ENCODE results near the gene CHCHD2. TPM values are rescaled to one million over a fixed set of nuclear protein-coding genes. Genes with fewer than 3 reads are reported as not detected.
"Not testable (repeated sequence)": the region's sequence is repeated elsewhere in the genome, so short reads cannot be mapped to it uniquely, and the experiment has no call there.

The CHCHD2 gene
- total and polyA plus RNA-seq, 2 experiments from 2014 or later: 121 to 189 TPM

DNA sequence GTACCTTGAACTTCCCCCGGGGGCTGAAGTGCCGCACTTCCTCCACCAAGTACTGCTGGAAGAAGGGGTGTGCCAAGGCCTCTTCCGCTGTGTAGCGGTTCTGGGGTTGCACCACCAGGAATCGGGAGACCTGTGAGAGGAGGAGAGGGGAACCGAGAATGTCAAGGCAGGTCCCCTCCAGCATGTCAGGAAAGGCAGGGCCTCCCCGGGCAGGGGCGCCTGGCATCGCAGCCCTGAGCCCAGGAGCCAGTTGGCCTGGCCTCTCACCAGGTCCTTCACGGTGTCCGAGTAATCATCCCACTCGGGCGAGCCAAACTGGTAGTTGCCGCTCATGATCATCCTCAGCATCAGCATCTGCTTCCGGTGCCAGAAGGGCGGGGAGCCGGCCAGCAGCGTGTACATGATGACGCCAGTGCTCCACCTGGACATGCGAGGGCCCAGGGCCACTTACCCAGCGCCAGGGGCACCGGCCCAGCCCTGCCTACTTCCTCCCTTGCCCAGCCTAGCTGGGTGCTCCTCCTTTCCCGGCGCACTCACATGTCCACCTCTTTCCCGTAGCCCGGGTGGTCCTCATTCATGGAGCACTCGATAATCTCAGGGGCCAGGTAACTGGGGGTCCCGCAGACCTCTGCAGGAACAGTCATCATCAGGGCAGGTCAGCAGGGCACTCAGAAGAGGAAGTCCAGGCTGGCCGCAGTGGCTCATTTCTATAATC is 24.5 kb downstream of the CHCHD2 start:
- H2AFZ ChIP-seq: no peak overlapping the region
- no peak overlapping the region for H3K27ac ChIP-seq
- no peaks in the 10 kb centered on the region for H4K20me1 ChIP-seq (ENCODE audit: insufficient read depth, poor library complexity, severe bottlenecking)
- TF ChIP-seq, protein P1, sequence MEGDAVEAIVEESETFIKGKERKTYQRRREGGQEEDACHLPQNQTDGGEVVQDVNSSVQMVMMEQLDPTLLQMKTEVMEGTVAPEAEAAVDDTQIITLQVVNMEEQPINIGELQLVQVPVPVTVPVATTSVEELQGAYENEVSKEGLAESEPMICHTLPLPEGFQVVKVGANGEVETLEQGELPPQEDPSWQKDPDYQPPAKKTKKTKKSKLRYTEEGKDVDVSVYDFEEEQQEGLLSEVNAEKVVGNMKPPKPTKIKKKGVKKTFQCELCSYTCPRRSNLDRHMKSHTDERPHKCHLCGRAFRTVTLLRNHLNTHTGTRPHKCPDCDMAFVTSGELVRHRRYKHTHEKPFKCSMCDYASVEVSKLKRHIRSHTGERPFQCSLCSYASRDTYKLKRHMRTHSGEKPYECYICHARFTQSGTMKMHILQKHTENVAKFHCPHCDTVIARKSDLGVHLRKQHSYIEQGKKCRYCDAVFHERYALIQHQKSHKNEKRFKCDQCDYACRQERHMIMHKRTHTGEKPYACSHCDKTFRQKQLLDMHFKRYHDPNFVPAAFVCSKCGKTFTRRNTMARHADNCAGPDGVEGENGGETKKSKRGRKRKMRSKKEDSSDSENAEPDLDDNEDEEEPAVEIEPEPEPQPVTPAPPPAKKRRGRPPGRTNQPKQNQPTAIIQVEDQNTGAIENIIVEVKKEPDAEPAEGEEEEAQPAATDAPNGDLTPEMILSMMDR (IDR thresholded peaks at IDR 0.05; ENCODE audit: poor library complexity): no peak
- TF ChIP-seq EZH2 (IDR thresholded peaks at IDR 0.05; ENCODE audit: borderline replicate concordance) (no peak), EZH2phosphoT487 (IDR thresholded peaks at IDR 0.05; ENCODE audit: low read depth, severe bottlenecking, unreplicated experiment) (no peak)
- no peaks in the 10 kb centered on the region for H3K9me3 ChIP-seq (ENCODE audit: low read depth)
- H3K4me2 ChIP-seq: no peak overlapping the region
- H3K27me3 ChIP-seq: no peaks in the 10 kb centered on the region
- 97% methylated on average over 28 of the region's 29 CpGs for WGBS (ENCODE audit: low lambda C conversion rate, missing lambda C conversion rate)
- DNase-seq (ENCODE audit: low spot score): no peak
- no peaks in the 10 kb centered on the region for H3K36me3 ChIP-seq (replicated peaks; ENCODE audit: insufficient read depth, low read depth)
- no peaks in the 10 kb centered on the region for H3K79me2 ChIP-seq
- H3K4me1 ChIP-seq (ENCODE audit: insufficient read depth): no peaks in the 10 kb centered on the region
- H3K4me3 ChIP-seq: no peak overlapping the region
- H3K9me2 ChIP-seq (replicated peaks; ENCODE audit: insufficient read depth): no peaks in the 10 kb centered on the region

DNA sequence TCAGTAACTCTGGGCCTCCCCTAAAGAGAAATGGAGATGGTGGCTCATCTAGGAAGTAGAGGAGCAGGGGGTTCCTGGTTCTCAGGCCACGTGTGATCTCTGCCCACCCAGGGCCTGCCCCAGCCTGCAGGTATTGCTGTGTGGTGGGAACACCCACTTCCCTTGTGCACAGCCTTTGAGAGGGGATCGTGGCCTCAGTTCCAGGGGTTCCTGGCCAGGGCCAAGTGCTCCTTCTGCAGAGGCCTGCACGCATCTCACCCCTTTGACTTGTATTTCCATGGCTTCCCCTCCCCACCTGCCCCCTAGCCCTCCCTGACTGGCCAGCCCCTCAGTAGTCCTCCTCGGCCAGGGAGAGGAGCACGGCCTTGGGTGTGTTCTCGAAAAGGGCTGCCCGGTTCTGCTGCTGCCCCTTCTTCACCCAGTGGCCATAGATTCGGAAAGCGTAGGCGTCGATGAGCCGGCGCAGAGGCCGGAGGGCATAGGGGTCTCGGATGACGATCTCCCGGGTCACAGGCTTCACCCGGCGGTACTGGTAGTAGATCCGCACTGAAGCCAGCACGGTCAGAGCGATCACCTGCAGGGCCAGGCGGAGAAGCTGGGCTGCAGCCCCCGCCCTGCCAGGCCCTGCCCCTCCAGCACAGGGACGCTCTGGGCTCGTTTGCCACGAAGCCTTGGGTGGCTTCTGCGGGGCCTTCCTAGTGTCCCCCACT is 25.4 kb downstream of the CHCHD2 start:
- not testable (repeated sequence) for H4K20me1 ChIP-seq (ENCODE audit: insufficient read depth, poor library complexity, severe bottlenecking); H3K27me3 ChIP-seq; H3K36me3 ChIP-seq (replicated peaks; ENCODE audit: insufficient read depth, low read depth); H3K4me2 ChIP-seq; H3K4me3 ChIP-seq; H3K9me2 ChIP-seq (replicated peaks; ENCODE audit: insufficient read depth); H3K4me1 ChIP-seq (ENCODE audit: insufficient read depth); H3K27ac ChIP-seq; DNase-seq (ENCODE audit: low spot score); H3K79me2 ChIP-seq; H3K9me3 ChIP-seq (ENCODE audit: low read depth); H2AFZ ChIP-seq
- 96% methylated on average over 28 of the region's 28 CpGs for WGBS (ENCODE audit: low lambda C conversion rate, missing lambda C conversion rate)

DNA sequence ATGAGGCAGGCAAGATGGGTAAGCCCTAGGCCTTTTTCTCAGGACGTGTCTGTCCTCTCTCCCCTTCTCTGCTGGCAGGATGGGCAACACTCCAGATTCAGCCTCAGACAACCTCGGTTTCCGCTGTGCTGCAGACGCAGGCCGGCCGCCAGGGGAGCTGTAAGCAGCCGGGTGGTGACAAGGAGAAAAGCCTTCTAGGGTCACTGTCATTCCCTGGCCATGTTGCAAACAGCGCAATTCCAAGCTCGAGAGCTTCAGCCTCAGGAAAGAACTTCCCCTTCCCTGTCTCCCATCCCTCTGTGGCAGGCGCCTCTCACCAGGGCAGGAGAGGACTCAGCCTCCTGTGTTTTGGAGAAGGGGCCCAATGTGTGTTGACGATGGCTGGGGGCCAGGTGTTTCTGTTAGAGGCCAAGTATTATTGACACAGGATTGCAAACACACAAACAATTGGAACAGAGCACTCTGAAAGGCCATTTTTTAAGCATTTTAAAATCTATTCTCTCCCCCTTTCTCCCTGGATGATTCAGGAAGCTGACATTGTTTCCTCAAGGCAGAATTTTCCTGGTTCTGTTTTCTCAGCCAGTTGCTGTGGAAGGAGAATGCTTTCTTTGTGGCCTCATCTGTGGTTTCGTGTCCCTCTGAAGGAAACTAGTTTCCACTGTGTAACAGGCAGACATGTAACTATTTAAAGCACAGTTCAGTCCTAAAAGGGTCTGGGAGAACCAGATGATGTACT is 26.7 kb downstream of the CHCHD2 start:
- WGBS (ENCODE audit: low lambda C conversion rate, missing lambda C conversion rate): 90% methylated on average over 12 of the region's 12 CpGs
- no peaks in the 10 kb centered on the region for H4K20me1 ChIP-seq (ENCODE audit: insufficient read depth, poor library complexity, severe bottlenecking)
- H3K9me2 ChIP-seq (replicated peaks; ENCODE audit: insufficient read depth): no peaks in the 10 kb centered on the region
- DNase-seq (ENCODE audit: low spot score): no peak
- no peak overlapping the region for H2AFZ ChIP-seq
- H3K4me1 ChIP-seq (ENCODE audit: insufficient read depth): no peaks in the 10 kb centered on the region
- no peaks in the 10 kb centered on the region for H3K79me2 ChIP-seq
- no peaks in the 10 kb centered on the region for H3K27me3 ChIP-seq
- no peaks in the 10 kb centered on the region for H3K36me3 ChIP-seq (replicated peaks; ENCODE audit: insufficient read depth, low read depth)
- TF ChIP-seq EZH2 (IDR thresholded peaks at IDR 0.05; ENCODE audit: borderline replicate concordance) (no peak), EZH2phosphoT487 (IDR thresholded peaks at IDR 0.05; ENCODE audit: low read depth, severe bottlenecking, unreplicated experiment) (no peak)
- TF ChIP-seq, protein P1 (IDR thresholded peaks at IDR 0.05; ENCODE audit: poor library complexity): no peak
- no peak overlapping the region for H3K4me3 ChIP-seq
- H3K4me2 ChIP-seq: no peak overlapping the region
- H3K27ac ChIP-seq: no peak overlapping the region
- H3K9me3 ChIP-seq (ENCODE audit: low read depth): no peaks in the 10 kb centered on the region

DNA sequence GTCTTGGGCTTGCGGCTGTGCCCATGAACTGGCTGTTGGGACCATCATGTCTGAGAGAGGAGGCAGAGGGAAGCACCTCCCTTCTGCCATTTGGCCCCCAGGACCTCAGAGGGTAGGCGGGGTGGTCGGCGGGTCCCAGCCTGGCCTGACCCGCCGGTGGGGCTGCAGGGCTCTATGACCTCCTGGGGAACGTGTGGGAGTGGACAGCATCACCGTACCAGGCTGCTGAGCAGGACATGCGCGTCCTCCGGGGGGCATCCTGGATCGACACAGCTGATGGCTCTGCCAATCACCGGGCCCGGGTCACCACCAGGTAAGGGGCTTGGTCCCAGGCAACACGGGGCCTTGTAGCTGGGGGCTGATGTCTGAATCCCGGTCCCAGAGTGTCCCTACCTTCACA is 28.1 kb downstream of the CHCHD2 start:
- Histone ChIP-seq H3K79me2 (no peaks in the 10 kb centered on the region), H3K9me3 (ENCODE audit: low read depth) (no peaks in the 10 kb centered on the region), H3K27ac (no peak overlapping the region), H3K4me3 (no peak overlapping the region), H3K36me3 (replicated peaks; ENCODE audit: insufficient read depth, low read depth) (no peaks in the 10 kb centered on the region), H3K4me2 (no peak overlapping the region), H2AFZ (no peak overlapping the region), H3K27me3 (no peaks in the 10 kb centered on the region), H3K9me2 (replicated peaks; ENCODE audit: insufficient read depth) (no peaks in the 10 kb centered on the region), H4K20me1 (ENCODE audit: insufficient read depth, poor library complexity, severe bottlenecking) (no peaks in the 10 kb centered on the region), H3K4me1 (ENCODE audit: insufficient read depth) (no peaks in the 10 kb centered on the region)
- 96% methylated on average over 16 of the region's 16 CpGs for WGBS (ENCODE audit: low lambda C conversion rate, missing lambda C conversion rate)
- TF ChIP-seq EZH2phosphoT487 (IDR thresholded peaks at IDR 0.05; ENCODE audit: low read depth, severe bottlenecking, unreplicated experiment): no peak
- no peak for TF ChIP-seq EZH2 (IDR thresholded peaks at IDR 0.05; ENCODE audit: borderline replicate concordance)
- TF ChIP-seq, protein P1 (IDR thresholded peaks at IDR 0.05; ENCODE audit: poor library complexity): no peak
- no peak for DNase-seq (ENCODE audit: low spot score)

All from hepatocyte (in vitro differentiated cells).